IPS DF 19.7 (cell line): ENCODE measurements around the gene CFAP53.

Source experiments
- DNase-seq: peaks from one replicate; pipeline ENCODE4 v3.0.0-alpha.2; 2013; ENCODE audit warnings: low read depth, low spot score

CFAP53 gene

GRCh38 chr18:50193796-50194630 is 72.3 kb downstream of the CFAP53 start:
- no peak for DNase-seq

GRCh38 chr18:50192995-50193795 is 73.1 kb downstream of the CFAP53 start:
- no peak for DNase-seq

- no peak for DNase-seq
Measured at GRCh38 chr18:50190926-50191325, 75.4 kb downstream of the CFAP53 start.

DNA sequence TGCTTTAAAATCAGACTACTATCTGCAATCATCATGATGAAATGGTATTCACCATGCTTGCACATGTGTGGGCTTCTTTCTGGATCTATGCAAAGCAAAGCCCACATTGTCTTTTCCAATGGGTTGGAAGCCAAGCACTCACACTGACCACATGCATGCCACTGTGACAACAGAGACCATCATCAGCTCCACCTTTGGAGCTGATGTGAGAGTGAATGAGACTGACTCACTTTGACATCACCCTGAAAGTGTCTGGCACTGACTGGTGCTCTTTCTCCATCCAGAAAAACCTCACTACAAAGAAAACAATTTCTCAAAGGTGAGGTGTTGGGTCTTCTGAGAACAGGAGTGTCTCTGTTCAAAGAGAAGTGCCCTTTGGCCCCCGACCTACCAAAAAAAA is 76.1 kb downstream of the CFAP53 start:
- no peak for DNase-seq

DNA sequence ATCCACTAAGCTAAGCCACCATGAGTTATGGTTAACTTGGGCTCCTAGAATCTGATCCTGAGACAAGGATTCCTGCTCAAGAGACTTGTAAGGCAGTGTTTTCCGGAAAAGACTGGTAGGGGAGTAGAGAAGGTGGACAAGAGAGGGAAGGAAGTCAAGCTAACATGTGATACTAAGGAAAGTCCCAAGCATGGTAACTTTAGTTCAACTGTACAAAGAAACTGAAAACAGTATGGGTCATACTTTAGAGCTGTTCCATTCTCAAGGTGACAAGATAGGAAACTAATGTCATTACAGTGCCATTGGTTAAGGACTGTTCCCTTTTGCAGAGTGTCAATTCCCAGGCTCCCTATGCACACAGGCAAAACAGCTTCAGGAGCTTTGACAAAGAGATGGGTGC is 77.1 kb downstream of the CFAP53 start:
- DNase-seq: no peak

DNA sequence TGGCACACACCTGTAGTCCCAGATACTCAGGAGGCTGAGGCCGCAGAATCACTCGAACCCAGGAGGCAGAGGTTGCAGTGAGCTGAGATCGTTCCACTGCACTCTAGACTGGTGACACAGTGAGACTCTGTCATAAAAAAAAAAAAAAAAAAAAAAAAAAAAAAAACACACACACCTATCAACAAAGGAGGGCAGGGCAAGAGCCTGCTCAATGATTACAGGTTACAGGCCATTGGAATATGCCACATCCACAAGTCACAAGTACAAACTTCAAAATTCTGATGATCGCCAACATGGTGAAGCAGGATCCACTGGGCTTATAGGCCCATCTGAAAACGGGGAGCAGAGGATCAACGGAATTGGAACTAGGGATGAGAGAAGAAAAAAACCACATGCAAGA is 77.6 kb downstream of the CFAP53 start:
- no peak for DNase-seq

GRCh38 chr18:50187659-50188058 is 78.6 kb downstream of the CFAP53 start:
- DNase-seq: no peak

DNA sequence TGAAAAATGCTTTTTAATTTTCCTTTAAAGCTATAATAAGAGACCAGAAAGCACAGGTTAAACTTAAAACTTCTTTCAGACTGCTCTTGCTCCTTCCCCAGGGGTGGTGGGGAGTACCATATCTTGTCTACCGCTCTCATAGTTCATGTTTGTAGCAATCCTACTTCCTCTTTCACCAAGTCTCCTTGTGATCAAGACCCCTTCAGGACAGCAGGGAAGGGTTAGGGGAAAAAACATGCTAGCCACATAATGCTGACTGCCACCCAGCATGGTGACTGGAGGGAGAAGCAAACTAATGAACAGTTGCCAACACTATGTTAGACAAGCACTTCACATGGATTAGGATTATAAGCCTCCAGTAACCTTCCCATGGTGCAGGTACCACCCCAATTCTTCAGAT is 79.9 kb downstream of the CFAP53 start:
- DNase-seq: no peak

- no peak for DNase-seq
Measured at GRCh38 chr18:50183556-50183955, 82.7 kb downstream of the CFAP53 start.

DNA sequence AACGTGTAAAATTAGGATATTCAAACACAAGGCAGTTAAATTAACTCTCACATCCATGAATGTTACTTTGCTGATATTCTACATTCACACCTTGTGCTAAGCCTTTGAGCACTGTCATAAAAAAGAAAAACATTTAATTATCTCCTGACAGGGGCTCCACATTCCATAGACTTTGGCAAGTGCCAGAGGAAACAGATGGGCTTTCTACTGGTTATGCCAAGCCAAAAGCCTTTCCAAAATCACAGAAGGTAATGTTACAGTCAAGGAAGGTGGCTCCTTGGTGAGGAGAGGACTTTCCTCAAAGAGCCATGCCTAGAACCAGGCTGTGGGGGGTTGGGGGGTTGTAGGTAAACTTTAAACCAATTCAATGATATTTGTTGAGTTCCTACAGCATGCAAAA is 83.8 kb downstream of the CFAP53 start:
- no peak for DNase-seq

DNA sequence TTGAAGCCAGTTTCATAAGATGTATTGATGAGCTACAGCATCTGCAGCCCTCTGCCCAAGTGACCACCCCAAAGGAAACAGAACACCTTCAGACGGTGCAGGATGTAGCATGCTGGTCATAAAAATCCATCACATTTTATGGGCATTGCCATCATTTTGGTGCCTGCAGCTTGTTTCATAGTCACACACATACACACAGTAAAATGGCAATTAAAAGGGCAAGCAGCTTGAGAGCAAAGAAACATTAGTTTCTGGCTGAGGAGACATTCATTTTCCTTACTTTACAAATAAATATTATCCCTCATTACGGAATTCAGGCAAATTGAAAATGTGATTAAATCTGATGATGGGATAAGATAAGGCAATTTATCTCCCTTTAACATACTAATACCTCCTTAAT is 84.7 kb downstream of the CFAP53 start:
- DNase-seq: no peak

GRCh38 chr18:50179465-50179864 is 86.8 kb downstream of the CFAP53 start:
- no peak for DNase-seq

DNA sequence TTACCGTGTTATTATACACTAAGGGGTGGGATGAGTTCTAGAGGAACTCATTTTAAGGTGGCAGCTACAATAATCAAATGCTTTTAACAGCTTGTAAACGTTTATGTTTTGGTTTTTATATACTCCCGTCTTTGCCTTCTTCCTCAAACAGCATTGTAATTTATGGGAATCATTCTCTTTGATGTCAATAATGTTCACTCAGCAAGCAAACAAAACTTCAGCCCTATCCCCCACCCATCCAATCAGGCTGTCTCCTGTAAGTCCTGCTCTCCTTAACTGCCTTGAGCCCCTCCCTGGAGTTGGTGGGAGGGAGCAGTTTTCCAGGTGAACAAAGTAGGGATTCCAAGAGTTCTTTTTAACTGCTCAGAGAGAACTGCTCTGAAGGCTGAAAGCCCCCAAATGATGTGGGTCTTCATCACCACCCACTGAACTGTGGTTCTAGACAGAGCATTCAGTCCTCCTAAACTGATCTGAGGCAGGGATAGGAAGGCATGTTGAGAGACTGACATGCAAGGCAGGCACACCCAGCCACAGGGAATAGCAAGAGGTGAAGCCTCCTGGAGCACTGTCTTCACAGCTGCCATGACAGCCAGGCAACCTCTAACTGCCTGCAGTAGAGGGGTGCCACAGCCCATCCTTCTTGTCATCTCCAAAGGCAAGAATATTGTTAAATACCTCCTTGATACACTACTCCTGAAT is 88.9 kb downstream of the CFAP53 start:
- DNase-seq: no peak
